Aorta (tissue), 5 donors: Measurements from ENCODE around the gene RGMA. TPM values are rescaled to one million over a fixed set of nuclear protein-coding genes. Genes with fewer than 3 reads are reported as not detected.
"Not testable (repeated sequence)": the region's sequence is repeated elsewhere in the genome, so short reads cannot be mapped to it uniquely, and the experiment has no call there.

Source experiments
- ATAC-seq: fragments of 200-7000 bp; cut with Tn5 transposase; one replicate; pipeline ENCODE4 v1.9.1; 2022; ENCODE audit warnings: moderate library complexity; ENCODE audit not compliant: low FRiP score
- DNase-seq, 2 donors: peaks; one replicate each; pipeline ENCODE4 v3.0.0-alpha.2; 2020
- H3K27ac ChIP-seq, 2 donors: one replicate each; pipeline ENCODE4 v1.5.1; 2013; ENCODE audit warnings: low read length in 2 of 2, mild to moderate bottlenecking in 2 of 2, moderate library complexity in 2 of 2, control low read depth in 1 of 2, inconsistent platforms in 1 of 2, low read depth in 1 of 2
- H3K27me3 ChIP-seq, 2 donors: one replicate each; pipeline ENCODE4 v1.6.1; 2013; ENCODE audit warnings: control low read depth in 1 of 2, low read length in 1 of 2, mild to moderate bottlenecking in 1 of 2, moderate library complexity in 1 of 2; ENCODE audit not compliant: insufficient read depth in 2 of 2, control insufficient read depth in 1 of 2
- H3K36me3 ChIP-seq, 2 donors: one replicate each; pipeline ENCODE4 v1.6.1; 2013; ENCODE audit warnings: control low read depth in 1 of 2, low read length in 1 of 2, mild to moderate bottlenecking in 1 of 2; ENCODE audit not compliant: insufficient read depth in 2 of 2, control insufficient read depth in 1 of 2
- H3K4me1 ChIP-seq, 2 donors: one replicate each; pipeline ENCODE4 v1.6.1; 2013; ENCODE audit warnings: low read length in 2 of 2, control low read depth in 1 of 2, mild to moderate bottlenecking in 1 of 2, moderate library complexity in 1 of 2; ENCODE audit not compliant: insufficient read depth in 2 of 2, control insufficient read depth in 1 of 2
- H3K4me3 ChIP-seq, 2 donors: one replicate each; pipeline ENCODE4 v1.5.1; 2013; ENCODE audit warnings: low read length in 2 of 2, control low read depth in 1 of 2, mild to moderate bottlenecking in 1 of 2
- H3K9me3 ChIP-seq: one replicate; pipeline ENCODE4 v1.6.1; 2013; ENCODE audit warnings: mild to moderate bottlenecking, low read length; ENCODE audit not compliant: control insufficient read depth
- WGBS, 2 donors: extraction: QIAGEN DNeasy Blood & Tissue Kit; methylation state at CpG; one replicate each; pipeline ENCODE4 v1.1.7; 2013; 5-methylcytosine and 5-hydroxymethylcytosine counted together
- intact Hi-C, 2 donors: fragments of 100-400 bp; cut with DNase I; formaldehyde crosslinking; loops; one replicate each; pipeline versions ENCODE4 v1.14.2 to v1.15.0; 2022
- polyA plus RNA-seq, 2 donors: library from polyadenylated mRNA; stranded (reverse); fragments of 200-250 nt; gene quantifications; one replicate each; pipeline ENCODE4 v1.2.3, GENCODE V29; 2013
- total RNA-seq, 2 donors: library from RNA; stranded (reverse); fragmentation: NEBNext Ultra II Directional; extraction: Animal tissue kit (Norgen Biotek cat#: 25700); gene quantifications; one replicate each; pipeline ENCODE4 v1.2.1, GENCODE V29; 2021
- donor health status: healthy with polysubstance abuse.
- donor health status: Bipolar disorder and iron deficiency.
- donor health status: DM: no; HTN: no; CAD: no.
- donor health status: DM: no; HTN: no; CAD: no.
- donor health status: DM: yes; HTN: yes; CAD: no.

The RGMA gene
- total and polyA plus RNA-seq, 4 donors: 4.4 to 50.3 (median 19.4) TPM

DNA sequence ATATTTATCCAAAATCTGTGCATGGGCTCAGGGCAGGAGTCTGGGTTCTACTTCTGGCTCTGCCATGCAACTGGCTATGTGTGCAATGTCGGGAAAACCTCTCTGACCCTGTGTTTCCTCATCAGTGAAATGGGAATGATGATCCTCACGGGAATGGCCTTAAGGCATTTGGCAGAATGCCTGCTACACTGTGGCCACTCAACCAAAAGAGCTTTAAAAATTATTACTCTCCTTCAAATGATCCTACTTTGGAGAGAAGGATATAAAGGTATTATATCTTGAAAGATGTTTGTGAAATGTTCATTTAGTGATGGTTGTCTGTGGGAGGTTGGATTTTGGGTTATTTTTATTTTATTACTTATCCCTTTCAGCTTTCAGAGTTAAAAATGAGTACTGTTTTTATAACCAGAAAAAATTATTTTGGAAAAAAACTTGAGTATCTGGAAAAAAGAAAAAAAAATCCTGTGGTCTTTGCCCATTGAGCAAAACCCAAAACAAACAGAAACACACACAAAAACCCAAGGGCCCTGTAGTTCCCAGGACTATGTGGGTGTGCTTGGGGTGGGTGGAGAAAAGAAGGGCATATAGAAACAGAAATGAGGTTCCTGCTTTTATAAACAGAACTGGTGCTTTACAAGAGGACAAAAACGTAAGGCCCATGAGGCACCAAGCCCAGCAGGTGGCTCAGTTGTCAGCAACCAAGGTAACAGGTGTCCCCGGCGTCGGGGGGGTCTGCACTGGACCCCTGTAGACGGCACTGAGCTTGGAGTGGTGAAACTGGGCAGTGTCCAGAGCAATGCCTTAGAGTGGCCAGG lies 22.0 kb downstream of the RGMA start:
- peak in 1 of 2 donors; percentile 33 for DNase-seq
- peaks cover 0 to 2% of the 10 kb centered on the region in 2 donors for H3K4me1 ChIP-seq
- H3K27me3 ChIP-seq: no peaks in the 10 kb centered on the region
- no peak for ATAC-seq
- H3K9me3 ChIP-seq: no peaks in the 10 kb centered on the region
- H3K27ac ChIP-seq: peak overlapping the region in 1 of 2 donors; percentile 38
- H3K36me3 ChIP-seq: no peaks in the 10 kb centered on the region
- 6 to 8% methylated on average over 7 of the region's 7 CpGs for WGBS, 2 donors
- no peak overlapping the region for H3K4me3 ChIP-seq
- intact Hi-C loops: no loop called here

- intact Hi-C loops: no loop called here
- Histone ChIP-seq H3K9me3 (no peaks in the 10 kb centered on the region), H3K4me3 (no peak overlapping the region), H3K27ac (no peak overlapping the region), H3K36me3 (no peaks in the 10 kb centered on the region), H3K4me1 (peaks cover 0 to 2% of the 10 kb centered on the region in 2 donors), H3K27me3 (no peaks in the 10 kb centered on the region)
- no peak for ATAC-seq
- peak in 1 of 2 donors; percentile 44 for DNase-seq
- WGBS, 2 donors: 93 to 94% methylated on average over 38 of the region's 38 CpGs
Measured at GRCh38 chr15:93066224-93066681, 22.8 kb downstream of the RGMA start.

DNA sequence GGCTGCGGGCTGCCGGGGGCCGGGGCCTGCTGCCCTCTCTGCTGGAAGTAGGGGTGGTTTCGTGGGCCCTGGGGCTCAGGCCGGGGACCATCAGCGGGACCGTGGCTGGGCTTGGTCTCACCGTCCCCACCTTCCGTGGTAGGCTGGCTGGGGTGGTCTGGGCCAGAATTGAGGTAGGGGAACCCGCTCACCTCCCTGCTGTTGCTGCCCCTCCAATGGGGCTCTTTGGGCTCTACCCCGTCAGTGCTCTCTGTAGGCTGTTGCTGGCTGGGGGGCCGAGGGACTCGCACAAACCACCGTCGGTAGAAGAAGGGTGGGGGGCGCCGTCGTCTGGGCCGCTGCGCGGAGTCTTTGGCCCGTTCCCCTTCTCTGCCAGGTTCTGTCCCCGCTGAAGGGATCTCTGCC lies 23.4 kb downstream of the RGMA start:
- H3K4me1 ChIP-seq: peaks cover 0 to 2% of the 10 kb centered on the region in 2 donors
- intact Hi-C loops: no loop called here
- no peaks in the 10 kb centered on the region for H3K9me3 ChIP-seq
- H3K36me3 ChIP-seq: no peaks in the 10 kb centered on the region
- 89 to 94% methylated on average over 23 of the region's 23 CpGs for WGBS, 2 donors
- no peak overlapping the region for H3K4me3 ChIP-seq
- DNase-seq: peak in 1 of 2 donors; percentile 42
- no peak overlapping the region for H3K27ac ChIP-seq
- ATAC-seq: no peak
- H3K27me3 ChIP-seq: no peaks in the 10 kb centered on the region

GRCh38 chr15:93063796-93064690 lies 25.0 kb downstream of the RGMA start:
- ATAC-seq (no peak), DNase-seq (peak in 1 of 2 donors; percentile 25)
- Histone ChIP-seq H3K4me1 (peaks cover 0 to 2% of the 10 kb centered on the region in 2 donors), H3K4me3 (no peak overlapping the region), H3K27ac (no peak overlapping the region), H3K9me3 (no peaks in the 10 kb centered on the region), H3K36me3 (no peaks in the 10 kb centered on the region), H3K27me3 (no peaks in the 10 kb centered on the region)
- intact Hi-C loops: no loop called here
- 72 to 73% methylated on average over 23 of the region's 23 CpGs for WGBS, 2 donors

GRCh38 chr15:93063262-93063671 lies 25.7 kb downstream of the RGMA start:
- Histone ChIP-seq H3K4me3 (no peak overlapping the region), H3K4me1 (peaks cover 0 to 2% of the 10 kb centered on the region in 2 donors), H3K9me3 (no peaks in the 10 kb centered on the region), H3K27ac (peak overlapping the region in 1 of 2 donors; percentile 2), H3K36me3 (no peaks in the 10 kb centered on the region), H3K27me3 (no peaks in the 10 kb centered on the region)
- WGBS, 2 donors: 46 to 55% methylated on average over 8 of the region's 8 CpGs
- peak in 1 of 2 donors; percentile 29 for DNase-seq
- no peak for ATAC-seq
- intact Hi-C loops: no loop called here

DNA sequence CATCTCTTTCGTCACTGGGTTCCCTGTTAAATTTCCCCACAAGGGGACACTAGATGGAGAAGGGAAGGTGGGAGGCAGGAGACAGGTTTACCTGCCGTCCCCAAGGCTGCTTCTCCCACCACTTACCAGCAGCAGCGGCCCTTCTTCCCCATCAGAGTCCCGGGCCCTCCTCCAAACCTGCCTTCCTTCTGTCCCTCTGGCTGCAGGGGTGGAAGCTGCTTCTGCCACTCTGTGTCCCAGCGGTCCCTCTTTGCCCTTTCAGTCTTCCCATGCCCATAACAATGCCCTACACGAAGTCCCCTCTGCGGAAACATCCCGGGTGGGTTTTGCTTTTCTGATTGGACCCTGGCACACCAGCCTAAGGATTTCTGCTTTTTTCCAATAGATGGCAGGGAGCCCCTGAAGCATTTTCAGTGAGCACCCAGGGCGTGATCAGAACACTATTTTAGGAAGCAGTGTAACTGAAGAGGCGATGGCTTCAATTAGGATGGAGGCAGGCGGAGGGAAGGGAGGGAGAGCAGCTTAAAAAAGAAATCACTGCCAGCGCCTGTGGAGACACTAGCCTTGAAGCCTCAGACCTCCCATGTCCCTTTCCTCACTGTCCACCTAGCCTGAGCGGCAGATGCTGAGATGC lies 26.3 kb downstream of the RGMA start:
- intact Hi-C loops, H3K4me3 ChIP-seq, H3K36me3 ChIP-seq, H3K27ac ChIP-seq, H3K27me3 ChIP-seq, H3K4me1 ChIP-seq, H3K9me3 ChIP-seq: not testable (repeated sequence)
- peak in 1 of 2 donors; percentile 38 for DNase-seq
- peak; percentile 50 for ATAC-seq
- 28 to 46% methylated on average over 10 to 11 of the region's 13 CpGs for WGBS, 2 donors

GRCh38 chr15:93060336-93061248 lies 28.4 kb downstream of the RGMA start:
- H3K27me3 ChIP-seq: no peaks in the 10 kb centered on the region
- ATAC-seq (no peak), DNase-seq (peak in 1 of 2 donors; percentile 36)
- intact Hi-C loops: no loop called here
- WGBS, 2 donors: 81 to 85% methylated on average over 19 of the region's 19 CpGs
- no peaks in the 10 kb centered on the region for H3K4me1 ChIP-seq
- no peaks in the 10 kb centered on the region for H3K36me3 ChIP-seq
- no peaks in the 10 kb centered on the region for H3K9me3 ChIP-seq
- no peak overlapping the region for H3K4me3 ChIP-seq
- H3K27ac ChIP-seq: no peak overlapping the region

DNA sequence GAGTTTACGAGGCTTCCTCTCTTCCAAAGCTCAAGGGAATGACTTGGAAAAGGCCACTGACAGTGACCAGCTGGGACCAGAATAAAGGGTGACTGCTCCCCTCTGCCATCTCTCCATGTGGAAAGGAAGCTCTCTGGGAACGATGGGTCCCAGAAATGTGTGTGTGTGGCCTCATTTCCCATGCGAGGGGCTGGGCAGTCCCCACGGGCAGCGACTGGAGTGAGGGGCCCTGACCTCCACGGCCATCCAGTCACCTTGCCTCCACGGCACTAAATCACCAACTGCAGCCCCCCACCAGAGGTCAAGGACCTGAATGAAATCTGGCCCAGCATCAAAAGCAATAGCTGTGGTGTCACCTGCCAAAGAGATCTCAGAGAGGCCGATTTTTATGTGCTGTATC lies 29.6 kb downstream of the RGMA start:
- intact Hi-C loops: no loop called here
- Histone ChIP-seq H3K4me3 (no peak overlapping the region), H3K27me3 (no peaks in the 10 kb centered on the region), H3K36me3 (no peaks in the 10 kb centered on the region), H3K4me1 (no peaks in the 10 kb centered on the region), H3K9me3 (no peaks in the 10 kb centered on the region), H3K27ac (no peak overlapping the region)
- ATAC-seq: no peak
- no peak for DNase-seq
- 80 to 81% methylated on average over 8 of the region's 8 CpGs for WGBS, 2 donors
